ENCODE data around the gene LRP2.

DNA sequence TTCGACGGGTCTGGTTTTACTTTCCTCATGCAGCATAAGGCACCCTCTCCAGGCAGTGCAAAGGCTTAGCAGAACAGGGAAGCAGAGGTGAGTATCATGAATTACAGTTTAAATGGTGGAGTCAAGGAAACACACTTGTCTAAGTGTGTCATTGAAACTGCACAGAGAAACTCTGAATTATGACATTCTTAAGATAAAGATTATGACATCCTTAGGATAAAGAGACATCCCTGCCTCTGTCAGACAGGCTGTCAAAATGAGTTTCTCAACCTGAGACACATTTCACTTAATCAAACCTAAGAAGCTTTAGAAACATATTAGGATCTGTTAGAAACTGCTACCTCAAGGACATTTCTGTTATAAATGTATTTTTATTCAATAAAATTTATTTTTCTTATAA, 179.8 kb downstream of the LRP2 start:
- TF ChIP-seq, protein P1, sequence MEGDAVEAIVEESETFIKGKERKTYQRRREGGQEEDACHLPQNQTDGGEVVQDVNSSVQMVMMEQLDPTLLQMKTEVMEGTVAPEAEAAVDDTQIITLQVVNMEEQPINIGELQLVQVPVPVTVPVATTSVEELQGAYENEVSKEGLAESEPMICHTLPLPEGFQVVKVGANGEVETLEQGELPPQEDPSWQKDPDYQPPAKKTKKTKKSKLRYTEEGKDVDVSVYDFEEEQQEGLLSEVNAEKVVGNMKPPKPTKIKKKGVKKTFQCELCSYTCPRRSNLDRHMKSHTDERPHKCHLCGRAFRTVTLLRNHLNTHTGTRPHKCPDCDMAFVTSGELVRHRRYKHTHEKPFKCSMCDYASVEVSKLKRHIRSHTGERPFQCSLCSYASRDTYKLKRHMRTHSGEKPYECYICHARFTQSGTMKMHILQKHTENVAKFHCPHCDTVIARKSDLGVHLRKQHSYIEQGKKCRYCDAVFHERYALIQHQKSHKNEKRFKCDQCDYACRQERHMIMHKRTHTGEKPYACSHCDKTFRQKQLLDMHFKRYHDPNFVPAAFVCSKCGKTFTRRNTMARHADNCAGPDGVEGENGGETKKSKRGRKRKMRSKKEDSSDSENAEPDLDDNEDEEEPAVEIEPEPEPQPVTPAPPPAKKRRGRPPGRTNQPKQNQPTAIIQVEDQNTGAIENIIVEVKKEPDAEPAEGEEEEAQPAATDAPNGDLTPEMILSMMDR (IDR thresholded peaks at IDR 0.05; ENCODE audit: low read length), result no peak
- no peak for TF ChIP-seq EZH2 (optimal IDR thresholded peaks at IDR 0.05; ENCODE audit: low read depth, low read length)
- TF ChIP-seq EZH2phosphoT487 (IDR thresholded peaks at IDR 0.05; ENCODE audit: low read length), result no peak

All from MM.1S (cell line).